Measurements from ENCODE around the gene SAXO1.

The SAXO1 gene

DNA sequence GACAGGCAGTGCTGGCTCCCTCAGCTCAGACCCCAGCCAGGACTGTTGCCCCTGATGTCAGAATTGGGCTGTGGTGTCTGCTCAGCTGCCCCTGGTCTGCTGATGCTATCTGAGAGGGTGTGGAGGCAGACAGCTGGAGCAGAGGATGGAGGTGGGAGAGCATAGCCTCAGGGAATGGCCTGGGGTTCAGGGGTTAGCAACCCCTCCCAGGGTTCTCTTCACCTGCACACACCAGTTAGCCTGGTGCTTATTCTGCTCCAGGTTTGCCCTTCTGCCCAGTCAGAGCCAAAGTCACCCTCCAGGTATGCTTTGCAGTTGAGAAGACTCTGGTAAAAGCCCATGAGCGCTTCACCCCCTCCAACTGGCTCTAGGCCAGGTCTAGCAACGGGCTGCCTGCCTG is 109.8 kb downstream of the SAXO1 start:
- TF ChIP-seq, protein P1, sequence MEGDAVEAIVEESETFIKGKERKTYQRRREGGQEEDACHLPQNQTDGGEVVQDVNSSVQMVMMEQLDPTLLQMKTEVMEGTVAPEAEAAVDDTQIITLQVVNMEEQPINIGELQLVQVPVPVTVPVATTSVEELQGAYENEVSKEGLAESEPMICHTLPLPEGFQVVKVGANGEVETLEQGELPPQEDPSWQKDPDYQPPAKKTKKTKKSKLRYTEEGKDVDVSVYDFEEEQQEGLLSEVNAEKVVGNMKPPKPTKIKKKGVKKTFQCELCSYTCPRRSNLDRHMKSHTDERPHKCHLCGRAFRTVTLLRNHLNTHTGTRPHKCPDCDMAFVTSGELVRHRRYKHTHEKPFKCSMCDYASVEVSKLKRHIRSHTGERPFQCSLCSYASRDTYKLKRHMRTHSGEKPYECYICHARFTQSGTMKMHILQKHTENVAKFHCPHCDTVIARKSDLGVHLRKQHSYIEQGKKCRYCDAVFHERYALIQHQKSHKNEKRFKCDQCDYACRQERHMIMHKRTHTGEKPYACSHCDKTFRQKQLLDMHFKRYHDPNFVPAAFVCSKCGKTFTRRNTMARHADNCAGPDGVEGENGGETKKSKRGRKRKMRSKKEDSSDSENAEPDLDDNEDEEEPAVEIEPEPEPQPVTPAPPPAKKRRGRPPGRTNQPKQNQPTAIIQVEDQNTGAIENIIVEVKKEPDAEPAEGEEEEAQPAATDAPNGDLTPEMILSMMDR (IDR thresholded peaks at IDR 0.05; ENCODE audit: extremely low read depth, missing control alignments) = no peak
- no peak for DNase-seq (ENCODE audit: low spot score)

DNA sequence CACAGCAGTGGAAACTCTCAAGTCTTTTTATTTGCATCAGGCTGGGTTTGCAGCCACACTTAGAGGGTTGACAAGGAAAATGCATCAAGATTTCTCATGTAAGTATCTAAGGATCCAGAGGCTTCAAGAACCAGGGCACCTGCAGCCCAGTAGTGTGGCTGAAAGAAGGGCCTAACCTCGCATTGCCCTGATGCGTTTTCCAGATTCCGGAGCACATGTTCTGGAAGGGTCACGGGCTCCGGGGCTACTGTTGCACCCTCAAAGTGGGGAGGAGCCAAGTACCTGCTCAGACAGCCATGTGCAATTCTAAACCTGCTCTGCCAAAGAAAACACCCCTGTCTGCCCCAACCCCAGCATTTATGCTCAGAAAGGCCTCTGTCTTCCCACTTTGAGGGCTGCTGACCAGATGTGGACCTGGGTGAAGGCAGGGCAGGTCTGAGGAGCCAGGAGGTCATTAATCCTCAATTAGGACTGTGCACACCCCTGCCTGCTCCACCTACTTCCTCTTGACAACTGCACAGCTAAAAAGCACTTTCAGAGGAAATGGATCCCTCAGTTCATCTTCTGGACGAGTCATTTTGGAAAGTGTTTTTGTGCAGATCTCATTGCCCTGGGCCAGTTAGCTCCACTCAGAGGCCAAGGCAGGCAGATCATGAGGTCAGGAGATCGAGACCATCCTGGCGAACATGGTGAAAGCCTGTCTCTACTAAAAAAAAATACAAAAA is 110.7 kb downstream of the SAXO1 start:
- DNase-seq (ENCODE audit: low spot score) = no peak
- TF ChIP-seq, protein P1 (IDR thresholded peaks at IDR 0.05; ENCODE audit: extremely low read depth, missing control alignments) = no peak

DNA sequence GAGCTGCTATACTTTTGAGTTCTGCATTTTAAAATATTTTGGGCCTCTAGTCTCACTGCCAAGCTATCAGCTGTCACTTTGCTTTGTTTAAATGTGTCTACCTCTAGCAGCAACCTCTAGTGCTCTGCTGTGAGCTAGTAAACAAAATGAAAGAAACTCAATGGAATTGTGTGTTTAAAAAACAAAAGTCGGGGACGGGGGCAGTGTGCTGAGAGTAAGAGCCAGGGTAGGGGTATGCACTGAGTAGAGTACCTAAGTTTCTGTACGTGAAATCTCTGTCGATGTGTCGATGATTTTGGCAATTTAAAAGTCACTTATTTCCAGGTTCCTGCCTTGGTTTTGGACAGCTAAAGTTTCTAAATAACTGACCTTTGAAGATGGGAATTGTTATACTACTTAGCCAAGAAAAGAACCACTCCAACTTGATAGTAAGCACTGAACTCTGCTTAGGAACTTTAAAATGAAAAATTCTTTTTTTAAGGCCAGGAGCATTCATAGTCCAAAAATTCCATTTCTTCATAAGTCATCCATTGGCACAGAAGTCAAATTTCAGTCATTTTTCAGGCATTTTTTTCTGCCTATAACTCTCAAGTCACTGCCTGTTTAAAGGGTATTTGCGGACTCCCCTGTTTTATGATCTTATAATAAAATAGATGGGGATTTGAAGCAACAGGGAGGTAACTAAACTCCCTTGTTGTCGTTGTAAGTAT is 111.5 kb downstream of the SAXO1 start:
- DNase-seq (ENCODE audit: low spot score) = no peak

DNA sequence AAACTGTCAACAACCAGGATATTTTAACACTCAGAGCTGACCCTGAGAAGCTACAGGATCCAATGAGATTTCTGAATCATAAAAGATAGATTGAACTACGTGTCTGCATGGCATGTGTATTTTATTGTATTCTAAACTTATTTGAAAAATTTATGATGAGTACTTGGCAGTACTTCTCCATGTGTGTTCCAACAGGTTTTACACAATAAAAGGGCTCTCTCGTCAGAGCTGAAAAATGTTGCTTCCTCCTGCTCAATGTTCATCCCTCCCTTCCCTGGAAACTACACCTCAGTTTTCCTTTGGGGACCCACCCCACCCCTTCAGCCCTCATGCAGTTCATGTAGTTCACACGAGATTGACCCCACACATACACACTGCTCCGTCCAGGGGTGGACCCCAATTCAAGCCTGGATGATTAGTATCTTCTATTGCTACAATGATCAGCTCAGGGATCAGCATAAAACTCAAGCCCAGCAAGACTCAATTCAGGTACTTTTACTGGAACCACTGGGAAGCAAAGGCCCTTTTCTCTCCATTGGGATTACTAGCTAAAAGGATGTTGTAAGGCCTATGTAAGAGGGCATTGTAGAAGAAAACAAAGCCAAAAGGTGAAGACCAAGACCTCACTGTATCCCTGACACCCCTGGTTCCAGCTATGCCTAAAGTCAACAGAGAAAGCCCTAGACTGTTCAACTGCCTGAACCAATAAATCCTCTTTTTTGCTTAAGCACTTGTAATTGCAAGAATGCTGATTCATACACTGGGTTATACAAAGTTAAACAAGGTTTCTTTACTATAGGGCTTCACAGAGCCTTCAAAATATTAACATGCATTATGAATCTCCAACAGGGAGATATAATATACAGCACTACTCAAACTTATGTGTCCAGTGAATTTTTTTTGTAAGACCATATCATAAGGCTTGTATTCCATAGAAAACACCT is 112.6 kb downstream of the SAXO1 start:
- no peak for DNase-seq (ENCODE audit: low spot score)
- TF ChIP-seq, protein P1 (IDR thresholded peaks at IDR 0.05; ENCODE audit: extremely low read depth, missing control alignments) = no peak

More for the DNA sequence above, 111.5 kb downstream of the SAXO1 start:
- TF ChIP-seq, protein P1 (IDR thresholded peaks at IDR 0.05; ENCODE audit: extremely low read depth, missing control alignments) = no peak

DNA sequence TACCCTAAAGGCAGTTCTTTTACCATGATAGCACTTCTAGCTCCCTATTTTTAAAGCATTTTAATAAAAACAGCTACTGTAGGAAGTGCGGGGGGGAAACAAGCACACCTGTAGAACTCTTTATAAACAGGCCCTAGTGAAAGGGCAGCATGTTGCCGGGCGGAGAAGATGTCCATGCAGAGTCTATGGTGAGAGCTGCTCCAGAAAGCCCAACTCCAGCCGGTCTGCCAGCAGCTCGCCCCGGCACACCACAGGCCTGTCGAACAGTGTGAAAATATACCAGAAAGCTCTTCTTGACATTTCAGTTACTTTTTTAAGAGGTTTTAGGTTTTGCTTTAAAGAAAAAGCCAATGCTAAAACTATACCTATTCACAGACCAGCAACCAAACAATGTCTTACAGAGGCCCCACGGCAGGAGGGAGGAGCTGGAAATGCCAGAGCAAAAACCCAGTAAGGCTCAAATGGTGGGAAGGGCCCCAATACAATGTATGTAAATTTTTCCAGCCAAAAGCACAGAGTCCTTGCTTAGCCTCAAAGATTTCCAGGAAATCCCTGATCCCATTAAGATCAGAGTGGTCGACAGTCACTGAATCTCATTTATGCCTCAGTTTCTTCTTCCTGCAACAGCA is 121.2 kb downstream of the SAXO1 start:
- TF ChIP-seq, protein P1 (IDR thresholded peaks at IDR 0.05; ENCODE audit: extremely low read depth, missing control alignments) = no peak
- no peak for DNase-seq (ENCODE audit: low spot score)

DNA sequence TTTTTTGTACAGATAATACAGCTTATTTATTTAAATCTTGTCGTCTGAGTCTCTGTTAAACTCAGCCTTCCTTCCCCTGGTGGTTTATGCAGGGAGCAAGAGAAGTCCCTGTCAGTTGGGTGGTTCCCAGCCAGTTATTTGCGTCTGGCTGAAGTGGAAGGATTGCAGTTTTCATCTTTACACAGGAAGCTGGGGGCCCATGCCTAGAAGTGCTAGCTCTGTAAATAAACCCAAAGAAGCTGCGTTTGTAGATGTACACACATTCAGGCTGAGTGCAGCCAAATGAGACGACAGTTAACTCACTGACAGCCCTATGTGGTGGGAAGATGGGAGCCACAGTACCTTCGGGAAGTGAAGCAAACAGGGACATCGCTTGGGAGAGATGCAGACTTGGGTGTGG is 122.1 kb downstream of the SAXO1 start:
- TF ChIP-seq, protein P1 (IDR thresholded peaks at IDR 0.05; ENCODE audit: extremely low read depth, missing control alignments) = no peak
- no peak for DNase-seq (ENCODE audit: low spot score)
